ENCODE data around the gene TMEM184B. TPM values are rescaled to one million over a fixed set of nuclear protein-coding genes. Genes with fewer than 3 reads are reported as not detected.

TMEM184B gene
- total and polyA plus RNA-seq, 10 of the 15 experiments (the other 5 are each of a cell fraction or from before 2014, with no cell fraction given) = 0.56 to 22.4 (median 7.9) TPM

- intact Hi-C loops (cut with micrococcal nuclease; ENCODE audit: unreplicated experiment) (no loop called here), in situ Hi-C loops (cut with MboI) (no loop called here)
- ATAC-seq = no peak
- peaks cover 3 to 12% of the 10 kb centered on the region in 2 experiments; a peak in 3 of 4 replicates for H3K36me3 ChIP-seq (ENCODE audit: control insufficient read depth in 2 of 2, insufficient read depth in 2 of 2, low read length in 1 of 2)
- no peaks in the 10 kb centered on the region for H3K27me3 ChIP-seq (replicated peaks in 1 of 2; ENCODE audit: control insufficient read depth in 2 of 2, insufficient read depth in 2 of 2, low read length in 1 of 2)
- WGBS (ENCODE audit: insufficient coverage, insufficient replicate concordance, low lambda C conversion rate, missing lambda C conversion rate) = 70% methylated on average over 19 of the region's 19 CpGs
- ChIA-PET CTCF (interaction anchor here (1.3 kb wide), 1 partner anchor 15 kb away, joined by 3 read pairs; no protein-coding TSS in a partner anchor), SMC1A (ENCODE audit: uncharacterized antibody, unreplicated experiment) (interaction anchor here (1.5 kb wide), 1 partner anchor 10 kb away, joined by 3 read pairs; no protein-coding TSS in a partner anchor), RAD21 (ENCODE audit: unreplicated experiment) (no interaction called here), POLR2A (no interaction called here)
- no peaks in the 10 kb centered on the region; the same call in 2 of the 3 replicates for H3K9me3 ChIP-seq (replicated peaks; ENCODE audit: control insufficient read depth, insufficient read depth, low read length)
- H3K9ac ChIP-seq (ENCODE audit: control insufficient read depth, insufficient read depth, low read length) = no peak overlapping the region
- no peak overlapping the region for H3K27ac ChIP-seq (ENCODE audit: control insufficient read depth, insufficient read depth)
- no peak for FAIRE-seq
- H3K79me2 ChIP-seq (ENCODE audit: control insufficient read depth, insufficient read depth, low read length) = no peaks in the 10 kb centered on the region
- BruUV-seq (replicated peaks) = no TSS peak
- no peak for DNase-seq (ENCODE audit: low read depth, low spot score)
- no peak overlapping the region for H2AFZ ChIP-seq (ENCODE audit: control insufficient read depth, low read depth, low read length)
- no peak overlapping the region for H3K4me2 ChIP-seq (ENCODE audit: control insufficient read depth, insufficient read depth)
- no peak overlapping the region for H3K4me3 ChIP-seq
- no peaks in the 10 kb centered on the region for H4K20me1 ChIP-seq (ENCODE audit: control insufficient read depth, insufficient read depth)
- H3K4me1 ChIP-seq (ENCODE audit: control insufficient read depth, insufficient read depth, low read length) = peaks cover 12% of the 10 kb centered on the region
- TF ChIP-seq JUND (IDR thresholded peaks at IDR 0.05; ENCODE audit: low read depth, low read length) (no peak), CEBPB (IDR thresholded peaks at IDR 0.05; ENCODE audit: borderline replicate concordance in 1 of 2, low read depth in 2 of 2, low read length in 2 of 2) (no peak), SKIL (IDR thresholded peaks at IDR 0.05; ENCODE audit: low read depth, poor library complexity, severe bottlenecking) (no peak), CREB1 (IDR thresholded peaks at IDR 0.05; ENCODE audit: low read depth) (no peak), FOXK2 (IDR thresholded peaks at IDR 0.05) (no peak), ZNF217 (IDR thresholded peaks at IDR 0.05) (no peak), ZBTB33 (IDR thresholded peaks at IDR 0.05) (no peak), YBX1 (IDR thresholded peaks at IDR 0.05) (no peak), CBFB (IDR thresholded peaks at IDR 0.05; ENCODE audit: low read depth) (no peak), ZNF24 (IDR thresholded peaks at IDR 0.05) (no peak), SMAD5 (IDR thresholded peaks at IDR 0.05; ENCODE audit: low read depth) (no peak), CHD4 (IDR thresholded peaks at IDR 0.05) (no peak), BACH1 (IDR thresholded peaks at IDR 0.05; ENCODE audit: borderline replicate concordance) (no peak), PAX8 (IDR thresholded peaks at IDR 0.05) (no peak), ZBTB40 (IDR thresholded peaks at IDR 0.05; ENCODE audit: borderline replicate concordance) (no peak), MAX (IDR thresholded peaks at IDR 0.05; ENCODE audit: low read depth, low read length) (no peak), BCL11A (IDR thresholded peaks at IDR 0.05; ENCODE audit: low read depth, low read length) (no peak), MXI1 (IDR thresholded peaks at IDR 0.05; ENCODE audit: low read depth, low read length) (no peak)
These were observed 26.7 kb downstream of the TMEM184B start for GRCh38 chr22:38246046-38246658.

Measured in GM12878 (cell line).